Gastrocnemius medialis (tissue), 4 donors: ENCODE results near the gene TRIM46.
"Not testable (repeated sequence)": the region's sequence is repeated elsewhere in the genome, so short reads cannot be mapped to it uniquely, and the experiment has no call there.

ENCODE experiments used
- POLR2A ChIP-seq, 2 donors: fragments of 450-650 bp; IDR thresholded peaks; one replicate each; pipeline ENCODE4 v1.6.1; 2017; ENCODE audit warnings: antibody characterized with exemption in 2 of 2, mild to moderate bottlenecking in 2 of 2, moderate library complexity in 2 of 2
- TF ChIP-seq, protein P1 (sequence below), 5 experiments: fragments of 450-650 bp in 3 of 5; fragments of 200-600 bp in 2 of 5; sonication (generic) in 2 of 5; IDR thresholded peaks in 4 of 5; conservative IDR thresholded peaks in 1 of 5; 1 replicate in 4 of 5; 2 replicates in 1 of 5; pipeline ENCODE4 v1.5.1; 2016 to 2019; ENCODE audit warnings: antibody characterized with exemption in 5 of 5, mild to moderate bottlenecking in 3 of 5, moderate library complexity in 3 of 5

- TF ChIP-seq, protein P1, sequence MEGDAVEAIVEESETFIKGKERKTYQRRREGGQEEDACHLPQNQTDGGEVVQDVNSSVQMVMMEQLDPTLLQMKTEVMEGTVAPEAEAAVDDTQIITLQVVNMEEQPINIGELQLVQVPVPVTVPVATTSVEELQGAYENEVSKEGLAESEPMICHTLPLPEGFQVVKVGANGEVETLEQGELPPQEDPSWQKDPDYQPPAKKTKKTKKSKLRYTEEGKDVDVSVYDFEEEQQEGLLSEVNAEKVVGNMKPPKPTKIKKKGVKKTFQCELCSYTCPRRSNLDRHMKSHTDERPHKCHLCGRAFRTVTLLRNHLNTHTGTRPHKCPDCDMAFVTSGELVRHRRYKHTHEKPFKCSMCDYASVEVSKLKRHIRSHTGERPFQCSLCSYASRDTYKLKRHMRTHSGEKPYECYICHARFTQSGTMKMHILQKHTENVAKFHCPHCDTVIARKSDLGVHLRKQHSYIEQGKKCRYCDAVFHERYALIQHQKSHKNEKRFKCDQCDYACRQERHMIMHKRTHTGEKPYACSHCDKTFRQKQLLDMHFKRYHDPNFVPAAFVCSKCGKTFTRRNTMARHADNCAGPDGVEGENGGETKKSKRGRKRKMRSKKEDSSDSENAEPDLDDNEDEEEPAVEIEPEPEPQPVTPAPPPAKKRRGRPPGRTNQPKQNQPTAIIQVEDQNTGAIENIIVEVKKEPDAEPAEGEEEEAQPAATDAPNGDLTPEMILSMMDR (IDR thresholded peaks at IDR 0.05 in 4 of 5, conservative IDR thresholded peaks at IDR 0.05 in 1 of 5), result not testable (repeated sequence)
- not testable (repeated sequence) for TF ChIP-seq POLR2A (IDR thresholded peaks at IDR 0.05)
Observed at GRCh38 chr1:155164625-155165024, 9.0 kb upstream of the TRIM46 start.
